ENCODE measurements around the gene NEO1.

Gene NEO1

GRCh38 chr15:73153024-73153423 lies 100.8 kb downstream of the NEO1 start:
- DNase-seq, result no peak
- no peak overlapping the region for H4K91ac ChIP-seq (ENCODE audit: low read length)
- no peak overlapping the region for H3K18ac ChIP-seq (ENCODE audit: low read depth in 1 of 2, low read length in 2 of 2)
- no peak overlapping the region for H3K4ac ChIP-seq (ENCODE audit: low read depth in 1 of 2, low read length in 2 of 2)
- H3K27me3 ChIP-seq (ENCODE audit: control insufficient read depth in 1 of 2, insufficient read depth in 1 of 2, low read length in 2 of 2), result no peaks in the 10 kb centered on the region
- peaks cover 50% of the 10 kb centered on the region for H3K9me3 ChIP-seq (ENCODE audit: control insufficient read depth, low read length)
- H2BK5ac ChIP-seq (ENCODE audit: low read depth, low read length, poor library complexity, severe bottlenecking), result no peak overlapping the region
- H3K9ac ChIP-seq (ENCODE audit: low read length), result no peak overlapping the region
- no peak overlapping the region for H3K23ac ChIP-seq (ENCODE audit: low read length in 2 of 2)
- no peak overlapping the region for H4K8ac ChIP-seq (ENCODE audit: low read length)
- H2AFZ ChIP-seq (ENCODE audit: low read depth, low read length), result no peak overlapping the region
- no peak overlapping the region for H3K14ac ChIP-seq (ENCODE audit: low read length in 2 of 2)
- H2BK120ac ChIP-seq (ENCODE audit: low read depth, low read length), result no peak overlapping the region
- H3K79me1 ChIP-seq (replicated peaks; ENCODE audit: low read length, poor library complexity, severe bottlenecking), result peaks cover 33% of the 10 kb centered on the region
- H2AK5ac ChIP-seq (ENCODE audit: low read length, severe bottlenecking), result no peak overlapping the region
- H3K4me2 ChIP-seq (ENCODE audit: low read length, poor library complexity, severe bottlenecking), result no peak overlapping the region
- H3K27ac ChIP-seq (ENCODE audit: low read length, poor library complexity, severe bottlenecking), result no peak overlapping the region
- no peaks in the 10 kb centered on the region for H3K4me1 ChIP-seq (ENCODE audit: control insufficient read depth, insufficient read depth, low read depth, low read length)
- peaks cover 0 to 13% of the 10 kb centered on the region in 2 experiments for H3K36me3 ChIP-seq (ENCODE audit: control insufficient read depth in 1 of 2, insufficient read depth in 2 of 2, low read depth in 1 of 2, low read length in 2 of 2)
- no peak overlapping the region for H2BK15ac ChIP-seq (ENCODE audit: low read depth, poor library complexity, severe bottlenecking)
- H2BK12ac ChIP-seq (ENCODE audit: low read length in 2 of 2), result no peak overlapping the region
- H3K4me3 ChIP-seq (ENCODE audit: insufficient read depth in 1 of 2, low read depth in 1 of 2, low read length in 2 of 2), result no peak overlapping the region
- WGBS, result no CpG with 5 or more reads among the region's 1 CpG

GRCh38 chr15:73153447-73153846 lies 101.2 kb downstream of the NEO1 start:
- peaks cover 0 to 13% of the 10 kb centered on the region in 2 experiments for H3K36me3 ChIP-seq (ENCODE audit: control insufficient read depth in 1 of 2, insufficient read depth in 2 of 2, low read depth in 1 of 2, low read length in 2 of 2)
- H3K18ac ChIP-seq (ENCODE audit: low read depth in 1 of 2, low read length in 2 of 2), result no peak overlapping the region
- no peak overlapping the region for H4K8ac ChIP-seq (ENCODE audit: low read length)
- H3K14ac ChIP-seq (ENCODE audit: low read length in 2 of 2), result no peak overlapping the region
- H3K4ac ChIP-seq (ENCODE audit: low read depth in 1 of 2, low read length in 2 of 2), result no peak overlapping the region
- H2AFZ ChIP-seq (ENCODE audit: low read depth, low read length), result no peak overlapping the region
- no peak overlapping the region for H4K91ac ChIP-seq (ENCODE audit: low read length)
- H3K27ac ChIP-seq (ENCODE audit: low read length, poor library complexity, severe bottlenecking), result no peak overlapping the region
- H2BK12ac ChIP-seq (ENCODE audit: low read length in 2 of 2), result no peak overlapping the region
- no peak overlapping the region for H3K4me3 ChIP-seq (ENCODE audit: insufficient read depth in 1 of 2, low read depth in 1 of 2, low read length in 2 of 2)
- peaks cover 50% of the 10 kb centered on the region for H3K9me3 ChIP-seq (ENCODE audit: control insufficient read depth, low read length)
- no peak overlapping the region for H2AK5ac ChIP-seq (ENCODE audit: low read length, severe bottlenecking)
- H3K4me2 ChIP-seq (ENCODE audit: low read length, poor library complexity, severe bottlenecking), result no peak overlapping the region
- no peaks in the 10 kb centered on the region for H3K4me1 ChIP-seq (ENCODE audit: control insufficient read depth, insufficient read depth, low read depth, low read length)
- H3K79me1 ChIP-seq (replicated peaks; ENCODE audit: low read length, poor library complexity, severe bottlenecking), result peaks cover 34% of the 10 kb centered on the region
- H2BK15ac ChIP-seq (ENCODE audit: low read depth, poor library complexity, severe bottlenecking), result no peak overlapping the region
- H2BK5ac ChIP-seq (ENCODE audit: low read depth, low read length, poor library complexity, severe bottlenecking), result no peak overlapping the region
- WGBS, result no CpG with 5 or more reads among the region's 5 CpGs
- no peak overlapping the region for H3K9ac ChIP-seq (ENCODE audit: low read length)
- H3K27me3 ChIP-seq (ENCODE audit: control insufficient read depth in 1 of 2, insufficient read depth in 1 of 2, low read length in 2 of 2), result no peaks in the 10 kb centered on the region
- DNase-seq, result no peak
- no peak overlapping the region for H3K23ac ChIP-seq (ENCODE audit: low read length in 2 of 2)
- no peak overlapping the region for H2BK120ac ChIP-seq (ENCODE audit: low read depth, low read length)

GRCh38 chr15:73156431-73157191 lies 104.3 kb downstream of the NEO1 start:
- no peak overlapping the region for H2AK5ac ChIP-seq (ENCODE audit: low read length, severe bottlenecking)
- H4K8ac ChIP-seq (ENCODE audit: low read length), result no peak overlapping the region
- 95% methylated on average over 3 of the region's 3 CpGs for WGBS
- no peak overlapping the region for H2BK12ac ChIP-seq (ENCODE audit: low read length in 2 of 2)
- no peak overlapping the region for H2BK5ac ChIP-seq (ENCODE audit: low read depth, low read length, poor library complexity, severe bottlenecking)
- H3K14ac ChIP-seq (ENCODE audit: low read length in 2 of 2), result no peak overlapping the region
- H3K4me3 ChIP-seq (ENCODE audit: insufficient read depth in 1 of 2, low read depth in 1 of 2, low read length in 2 of 2), result no peak overlapping the region
- no peak overlapping the region for H3K9ac ChIP-seq (ENCODE audit: low read length)
- H2AFZ ChIP-seq (ENCODE audit: low read depth, low read length), result no peak overlapping the region
- H2BK15ac ChIP-seq (ENCODE audit: low read depth, poor library complexity, severe bottlenecking), result no peak overlapping the region
- H3K36me3 ChIP-seq (ENCODE audit: control insufficient read depth in 1 of 2, insufficient read depth in 2 of 2, low read depth in 1 of 2, low read length in 2 of 2), result peaks cover 0 to 13% of the 10 kb centered on the region in 2 experiments
- DNase-seq, result no peak
- H3K4ac ChIP-seq (ENCODE audit: low read depth in 1 of 2, low read length in 2 of 2), result no peak overlapping the region
- H3K18ac ChIP-seq (ENCODE audit: low read depth in 1 of 2, low read length in 2 of 2), result no peak overlapping the region
- no peak overlapping the region for H3K27ac ChIP-seq (ENCODE audit: low read length, poor library complexity, severe bottlenecking)
- H2BK120ac ChIP-seq (ENCODE audit: low read depth, low read length), result no peak overlapping the region
- no peak overlapping the region for H3K23ac ChIP-seq (ENCODE audit: low read length in 2 of 2)
- H3K79me1 ChIP-seq (replicated peaks; ENCODE audit: low read length, poor library complexity, severe bottlenecking), result peaks cover 36% of the 10 kb centered on the region
- peak overlapping the region; percentile 52 for H4K91ac ChIP-seq (ENCODE audit: low read length)
- no peak overlapping the region for H3K4me2 ChIP-seq (ENCODE audit: low read length, poor library complexity, severe bottlenecking)
- H3K4me1 ChIP-seq (ENCODE audit: control insufficient read depth, insufficient read depth, low read depth, low read length), result no peaks in the 10 kb centered on the region
- no peaks in the 10 kb centered on the region for H3K27me3 ChIP-seq (ENCODE audit: control insufficient read depth in 1 of 2, insufficient read depth in 1 of 2, low read length in 2 of 2)
- H3K9me3 ChIP-seq (ENCODE audit: control insufficient read depth, low read length), result peaks cover 50% of the 10 kb centered on the region

GRCh38 chr15:73161546-73161945 lies 109.3 kb downstream of the NEO1 start:
- no peak overlapping the region for H2BK12ac ChIP-seq (ENCODE audit: low read length in 2 of 2)
- no peak overlapping the region for H2BK120ac ChIP-seq (ENCODE audit: low read depth, low read length)
- no peak overlapping the region for H3K4me3 ChIP-seq (ENCODE audit: insufficient read depth in 1 of 2, low read depth in 1 of 2, low read length in 2 of 2)
- no peak overlapping the region for H3K4ac ChIP-seq (ENCODE audit: low read depth in 1 of 2, low read length in 2 of 2)
- peaks cover 29% of the 10 kb centered on the region for H3K9me3 ChIP-seq (ENCODE audit: control insufficient read depth, low read length)
- no peak overlapping the region for H3K14ac ChIP-seq (ENCODE audit: low read length in 2 of 2)
- no peak overlapping the region for H4K91ac ChIP-seq (ENCODE audit: low read length)
- H3K36me3 ChIP-seq (ENCODE audit: control insufficient read depth in 1 of 2, insufficient read depth in 2 of 2, low read depth in 1 of 2, low read length in 2 of 2), result peaks cover 10 to 13% of the 10 kb centered on the region in 2 experiments
- no peak overlapping the region for H3K9ac ChIP-seq (ENCODE audit: low read length)
- no peak overlapping the region for H3K18ac ChIP-seq (ENCODE audit: low read depth in 1 of 2, low read length in 2 of 2)
- no peak for DNase-seq
- no peaks in the 10 kb centered on the region for H3K4me1 ChIP-seq (ENCODE audit: control insufficient read depth, insufficient read depth, low read depth, low read length)
- 83% methylated on average over 1 of the region's 1 CpG for WGBS
- no peak overlapping the region for H2AFZ ChIP-seq (ENCODE audit: low read depth, low read length)
- H3K27ac ChIP-seq (ENCODE audit: low read length, poor library complexity, severe bottlenecking), result no peak overlapping the region
- H3K23ac ChIP-seq (ENCODE audit: low read length in 2 of 2), result no peak overlapping the region
- no peak overlapping the region for H2BK5ac ChIP-seq (ENCODE audit: low read depth, low read length, poor library complexity, severe bottlenecking)
- H3K4me2 ChIP-seq (ENCODE audit: low read length, poor library complexity, severe bottlenecking), result no peak overlapping the region
- H2AK5ac ChIP-seq (ENCODE audit: low read length, severe bottlenecking), result no peak overlapping the region
- no peak overlapping the region for H4K8ac ChIP-seq (ENCODE audit: low read length)
- H3K79me1 ChIP-seq (replicated peaks; ENCODE audit: low read length, poor library complexity, severe bottlenecking), result peaks cover 34% of the 10 kb centered on the region
- no peak overlapping the region for H2BK15ac ChIP-seq (ENCODE audit: low read depth, poor library complexity, severe bottlenecking)
- no peaks in the 10 kb centered on the region for H3K27me3 ChIP-seq (ENCODE audit: control insufficient read depth in 1 of 2, insufficient read depth in 1 of 2, low read length in 2 of 2)
